GM12873 (cell line): ENCODE results near the gene ACTL6B.

ENCODE experiments used
- TF ChIP-seq, protein P1 (sequence below): IDR thresholded peaks from 2 replicates; pipeline ENCODE4 v1.5.1; 2012; ENCODE audit warnings: low read depth, mild to moderate bottlenecking, moderate library complexity, low read length, control low read depth; ENCODE audit not compliant: insufficient read depth; ENCODE audit errors: missing control alignments

ACTL6B gene

DNA sequence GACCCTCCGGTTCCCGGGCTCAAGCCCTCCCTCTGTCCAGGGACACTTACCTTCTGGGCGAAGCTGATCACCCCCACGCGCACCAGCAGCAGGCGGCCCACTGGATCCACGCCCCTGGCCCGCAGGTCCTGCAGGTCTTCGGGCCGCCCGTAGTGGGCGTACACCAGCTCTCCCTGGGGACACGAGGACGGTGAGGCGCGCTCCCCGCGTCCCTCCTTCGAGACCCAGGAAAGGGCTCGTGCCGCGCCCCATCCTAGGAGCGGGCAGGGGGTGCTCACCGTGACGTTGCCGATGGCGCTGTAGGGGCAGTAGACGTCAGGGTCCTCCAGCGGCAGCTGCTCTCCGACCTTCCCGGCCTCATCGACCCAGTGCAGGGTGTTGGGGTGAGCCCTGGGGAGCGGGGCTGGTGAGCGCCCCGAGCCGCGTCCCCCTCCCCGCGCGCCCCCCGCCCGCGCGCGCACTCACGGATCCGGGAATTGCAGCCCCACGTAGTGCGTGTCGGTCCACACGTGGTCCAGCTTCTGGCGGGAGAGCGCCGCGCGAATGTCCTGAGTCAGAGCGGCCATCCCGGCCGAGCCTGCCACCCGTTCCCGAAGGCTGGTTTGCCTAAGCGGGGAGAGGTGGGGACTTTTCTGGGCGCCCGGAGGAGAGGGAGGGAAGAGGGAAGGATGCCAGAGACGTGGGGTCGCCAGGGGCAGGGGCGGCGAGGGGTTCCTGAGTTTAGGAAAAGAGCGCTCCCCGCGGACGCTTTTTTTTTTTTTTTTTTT, 23.1 kb downstream of the ACTL6B start:
- TF ChIP-seq, protein P1, sequence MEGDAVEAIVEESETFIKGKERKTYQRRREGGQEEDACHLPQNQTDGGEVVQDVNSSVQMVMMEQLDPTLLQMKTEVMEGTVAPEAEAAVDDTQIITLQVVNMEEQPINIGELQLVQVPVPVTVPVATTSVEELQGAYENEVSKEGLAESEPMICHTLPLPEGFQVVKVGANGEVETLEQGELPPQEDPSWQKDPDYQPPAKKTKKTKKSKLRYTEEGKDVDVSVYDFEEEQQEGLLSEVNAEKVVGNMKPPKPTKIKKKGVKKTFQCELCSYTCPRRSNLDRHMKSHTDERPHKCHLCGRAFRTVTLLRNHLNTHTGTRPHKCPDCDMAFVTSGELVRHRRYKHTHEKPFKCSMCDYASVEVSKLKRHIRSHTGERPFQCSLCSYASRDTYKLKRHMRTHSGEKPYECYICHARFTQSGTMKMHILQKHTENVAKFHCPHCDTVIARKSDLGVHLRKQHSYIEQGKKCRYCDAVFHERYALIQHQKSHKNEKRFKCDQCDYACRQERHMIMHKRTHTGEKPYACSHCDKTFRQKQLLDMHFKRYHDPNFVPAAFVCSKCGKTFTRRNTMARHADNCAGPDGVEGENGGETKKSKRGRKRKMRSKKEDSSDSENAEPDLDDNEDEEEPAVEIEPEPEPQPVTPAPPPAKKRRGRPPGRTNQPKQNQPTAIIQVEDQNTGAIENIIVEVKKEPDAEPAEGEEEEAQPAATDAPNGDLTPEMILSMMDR = peak; percentile 66

DNA sequence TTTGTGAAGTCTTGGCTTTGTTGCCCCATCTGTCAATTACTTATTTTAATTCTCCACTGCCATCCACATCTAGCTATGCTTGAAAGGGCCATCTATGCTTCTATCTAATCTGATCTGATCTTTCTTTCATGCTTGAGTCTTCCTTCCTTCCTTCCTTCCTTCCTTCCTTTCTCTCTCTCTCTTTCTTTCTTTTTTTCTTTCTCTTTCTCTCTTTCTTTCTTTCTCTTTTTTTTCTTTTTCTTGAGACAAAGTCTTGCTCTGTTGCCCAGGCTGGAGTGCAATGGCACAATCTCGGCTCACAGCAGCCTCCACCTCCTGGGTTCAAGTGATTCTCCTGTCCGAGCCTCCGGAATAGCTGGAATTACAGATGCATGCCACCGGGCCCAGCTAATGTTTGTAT, 26.2 kb downstream of the ACTL6B start:
- TF ChIP-seq, protein P1 = no peak

DNA sequence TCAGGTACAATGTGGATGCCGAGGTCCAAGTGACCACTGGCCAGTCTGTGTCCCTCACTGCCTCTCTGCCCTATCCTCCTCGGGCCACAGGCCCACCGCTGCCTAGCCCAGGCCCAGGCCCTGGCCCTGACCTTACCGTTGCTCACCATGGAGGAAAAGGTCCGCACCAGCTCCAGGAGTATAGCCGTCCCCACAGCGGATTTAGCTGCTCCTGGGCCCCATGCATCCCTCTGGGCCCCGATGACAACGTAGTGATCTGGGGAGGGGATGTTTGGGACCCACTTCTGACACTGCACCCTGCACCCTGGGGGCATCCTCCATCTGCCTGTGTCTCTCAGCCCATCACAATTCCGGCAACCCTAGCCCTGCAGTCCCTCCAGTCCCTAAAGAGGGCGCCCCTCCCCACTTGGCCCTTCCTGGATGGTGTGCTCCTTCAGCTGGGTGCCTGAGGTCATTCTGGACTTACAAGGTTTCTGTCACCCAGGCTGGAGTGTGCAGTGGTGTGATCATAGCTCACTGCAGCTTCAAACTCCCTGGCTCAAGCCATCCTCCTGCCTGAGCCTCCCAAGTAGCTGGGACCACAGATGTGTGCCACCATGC, 27.0 kb downstream of the ACTL6B start:
- TF ChIP-seq, protein P1 = peak; percentile 61

DNA sequence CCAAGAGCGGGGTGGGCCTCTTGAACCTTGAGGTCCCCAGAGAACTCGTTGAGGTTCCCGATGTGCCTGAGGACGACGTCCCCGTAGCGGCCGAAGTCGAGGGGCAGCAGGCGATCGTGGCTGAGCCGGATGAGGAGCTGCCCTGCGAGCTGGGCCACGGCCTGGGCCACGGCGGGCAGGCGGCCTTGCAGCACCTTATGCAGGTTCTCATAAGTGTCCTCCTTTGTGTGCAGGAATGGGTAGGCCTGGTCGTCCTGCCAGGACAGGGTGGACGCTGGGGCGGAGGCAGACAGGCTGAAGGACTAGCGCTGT, 29.1 kb downstream of the ACTL6B start:
- TF ChIP-seq, protein P1 = no peak

DNA sequence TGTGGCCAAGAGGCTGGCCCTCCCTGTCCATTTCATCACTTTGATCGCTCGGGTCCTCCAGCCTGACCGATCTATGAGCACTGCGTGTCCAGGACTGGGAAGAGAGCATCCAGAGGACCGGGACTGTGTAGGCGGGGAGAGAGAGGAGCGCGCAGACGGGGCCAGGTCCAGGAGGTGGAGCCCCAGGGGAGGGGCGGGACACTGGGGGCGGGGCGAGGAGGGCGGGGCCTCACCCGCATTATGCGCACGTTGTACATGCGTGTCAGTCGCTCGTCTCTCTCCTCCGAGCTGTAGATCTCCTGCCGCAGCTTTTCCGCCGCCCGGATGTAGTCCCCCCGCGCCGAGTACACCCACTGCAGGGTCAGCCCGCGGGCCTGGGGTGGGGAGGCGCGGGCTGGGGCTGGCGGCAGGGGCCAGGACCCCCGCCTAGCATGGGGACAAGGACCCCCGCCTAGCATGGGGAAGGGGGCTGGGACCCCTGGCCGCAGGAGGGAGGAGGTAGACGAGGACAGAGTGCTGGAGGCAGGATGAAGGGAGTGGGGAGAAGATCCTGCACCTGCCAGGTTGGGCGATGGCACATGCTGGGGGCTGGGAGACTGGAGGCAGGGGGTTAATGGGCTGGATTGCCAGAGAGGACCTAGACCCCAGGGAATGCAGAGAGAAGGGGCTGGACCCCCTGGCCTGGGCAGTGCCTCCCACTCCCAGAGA, 29.6 kb downstream of the ACTL6B start:
- TF ChIP-seq, protein P1 = no peak

DNA sequence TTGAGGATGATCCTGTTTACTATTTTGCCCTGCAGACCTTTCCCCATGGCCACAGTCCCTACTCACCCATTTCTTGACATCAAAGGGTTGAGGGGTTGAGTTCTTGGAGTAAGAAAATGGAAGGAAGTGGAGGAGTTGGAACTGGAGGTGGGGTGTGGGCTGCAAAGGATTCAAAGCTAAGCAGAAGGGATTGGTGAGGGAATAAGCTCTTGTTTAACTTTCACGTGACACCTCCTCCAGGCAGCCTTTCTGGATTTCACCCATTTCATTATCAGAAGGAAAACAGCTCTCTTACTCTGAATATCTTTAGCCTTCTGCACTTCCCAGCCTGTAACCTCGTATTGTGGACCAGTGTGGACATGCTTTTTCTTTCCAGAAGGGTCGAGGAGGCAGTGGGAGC, 30.2 kb downstream of the ACTL6B start:
- TF ChIP-seq, protein P1 = no peak

DNA sequence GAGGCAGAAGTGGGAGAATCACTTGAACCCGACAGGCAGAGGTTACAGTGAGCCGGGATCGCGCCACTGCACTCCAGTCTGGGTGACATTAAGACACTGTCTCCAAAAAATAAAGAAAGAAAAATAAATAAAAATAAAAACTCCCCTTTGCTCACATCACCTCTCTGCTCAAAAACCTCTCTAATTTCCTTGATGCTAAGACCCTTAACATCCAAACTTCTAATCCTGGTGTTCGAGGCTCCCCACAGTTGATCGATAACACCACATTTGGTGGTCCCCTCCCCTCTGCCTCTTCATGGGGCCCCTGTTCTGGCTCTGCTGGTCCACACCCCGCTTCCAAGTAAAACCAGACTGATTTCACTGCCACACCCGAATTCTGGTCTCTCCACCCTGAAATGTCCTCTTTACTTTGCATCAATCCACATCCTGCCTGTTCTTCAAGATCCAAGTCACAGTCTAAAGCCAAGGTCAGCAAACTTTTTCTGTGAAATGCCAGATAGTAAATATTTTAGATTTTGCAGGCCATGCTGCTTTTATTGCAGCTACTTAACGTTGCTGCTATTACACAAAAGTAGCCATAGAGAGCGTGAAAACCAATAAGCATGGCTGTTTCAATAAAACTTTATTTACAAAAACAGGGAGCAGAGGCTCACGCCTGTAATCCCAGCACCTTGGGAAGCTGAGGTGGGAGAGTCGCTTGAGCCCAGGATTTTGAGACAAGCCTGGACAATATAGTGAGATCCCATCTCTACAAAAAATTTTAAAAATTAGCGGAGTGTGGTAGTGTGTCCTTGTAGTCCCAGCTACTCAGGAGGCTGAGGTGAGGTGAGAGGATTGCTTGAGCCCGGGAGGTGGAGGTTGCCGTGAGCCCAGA, 32.1 kb downstream of the ACTL6B start:
- TF ChIP-seq, protein P1 = no peak
